Measurements from ENCODE around the gene PIK3R2. TPM values are rescaled to one million over a fixed set of nuclear protein-coding genes. Genes with fewer than 3 reads are reported as not detected.

Gene PIK3R2
- total and polyA plus RNA-seq, 2 of the 13 experiments (the other 11 are each of a cell fraction or from before 2014, with no cell fraction given): 18.6 to 25.3 TPM

DNA sequence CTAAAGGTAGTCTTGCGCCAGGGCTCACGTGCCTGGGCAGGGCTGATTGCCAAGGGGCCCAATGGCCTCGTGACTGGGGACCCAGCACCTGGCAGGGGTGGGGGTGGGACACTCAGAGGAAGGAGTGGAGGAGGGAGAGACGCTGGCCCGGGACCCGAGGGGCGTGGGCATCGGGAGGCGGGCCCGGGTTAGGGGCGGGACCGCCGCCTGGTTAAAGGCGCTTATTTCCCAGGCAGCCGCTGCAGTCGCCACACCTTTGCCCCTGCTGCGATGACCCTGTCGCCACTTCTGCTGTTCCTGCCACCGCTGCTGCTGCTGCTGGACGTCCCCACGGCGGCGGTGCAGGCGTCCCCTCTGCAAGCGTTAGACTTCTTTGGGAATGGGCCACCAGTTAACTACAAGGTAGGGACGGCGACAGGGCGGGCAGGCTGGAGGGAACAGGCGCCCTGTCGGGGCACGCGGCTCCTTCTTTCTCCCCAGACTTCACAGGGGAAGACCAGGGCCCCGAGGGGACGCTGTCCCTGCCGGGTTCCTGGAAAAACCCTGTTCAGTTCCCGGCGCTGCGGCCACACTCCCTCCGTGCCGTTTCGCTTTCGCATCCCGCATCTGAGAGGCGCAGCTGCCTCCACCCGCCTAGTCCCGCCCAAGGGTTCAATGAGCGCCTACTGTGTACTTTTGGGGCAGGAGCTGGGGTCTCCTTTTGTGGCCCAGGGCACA is 20.8 kb downstream of the PIK3R2 start, which contains the start of gene IFI30 (continued):
- TF ChIP-seq, protein P1, sequence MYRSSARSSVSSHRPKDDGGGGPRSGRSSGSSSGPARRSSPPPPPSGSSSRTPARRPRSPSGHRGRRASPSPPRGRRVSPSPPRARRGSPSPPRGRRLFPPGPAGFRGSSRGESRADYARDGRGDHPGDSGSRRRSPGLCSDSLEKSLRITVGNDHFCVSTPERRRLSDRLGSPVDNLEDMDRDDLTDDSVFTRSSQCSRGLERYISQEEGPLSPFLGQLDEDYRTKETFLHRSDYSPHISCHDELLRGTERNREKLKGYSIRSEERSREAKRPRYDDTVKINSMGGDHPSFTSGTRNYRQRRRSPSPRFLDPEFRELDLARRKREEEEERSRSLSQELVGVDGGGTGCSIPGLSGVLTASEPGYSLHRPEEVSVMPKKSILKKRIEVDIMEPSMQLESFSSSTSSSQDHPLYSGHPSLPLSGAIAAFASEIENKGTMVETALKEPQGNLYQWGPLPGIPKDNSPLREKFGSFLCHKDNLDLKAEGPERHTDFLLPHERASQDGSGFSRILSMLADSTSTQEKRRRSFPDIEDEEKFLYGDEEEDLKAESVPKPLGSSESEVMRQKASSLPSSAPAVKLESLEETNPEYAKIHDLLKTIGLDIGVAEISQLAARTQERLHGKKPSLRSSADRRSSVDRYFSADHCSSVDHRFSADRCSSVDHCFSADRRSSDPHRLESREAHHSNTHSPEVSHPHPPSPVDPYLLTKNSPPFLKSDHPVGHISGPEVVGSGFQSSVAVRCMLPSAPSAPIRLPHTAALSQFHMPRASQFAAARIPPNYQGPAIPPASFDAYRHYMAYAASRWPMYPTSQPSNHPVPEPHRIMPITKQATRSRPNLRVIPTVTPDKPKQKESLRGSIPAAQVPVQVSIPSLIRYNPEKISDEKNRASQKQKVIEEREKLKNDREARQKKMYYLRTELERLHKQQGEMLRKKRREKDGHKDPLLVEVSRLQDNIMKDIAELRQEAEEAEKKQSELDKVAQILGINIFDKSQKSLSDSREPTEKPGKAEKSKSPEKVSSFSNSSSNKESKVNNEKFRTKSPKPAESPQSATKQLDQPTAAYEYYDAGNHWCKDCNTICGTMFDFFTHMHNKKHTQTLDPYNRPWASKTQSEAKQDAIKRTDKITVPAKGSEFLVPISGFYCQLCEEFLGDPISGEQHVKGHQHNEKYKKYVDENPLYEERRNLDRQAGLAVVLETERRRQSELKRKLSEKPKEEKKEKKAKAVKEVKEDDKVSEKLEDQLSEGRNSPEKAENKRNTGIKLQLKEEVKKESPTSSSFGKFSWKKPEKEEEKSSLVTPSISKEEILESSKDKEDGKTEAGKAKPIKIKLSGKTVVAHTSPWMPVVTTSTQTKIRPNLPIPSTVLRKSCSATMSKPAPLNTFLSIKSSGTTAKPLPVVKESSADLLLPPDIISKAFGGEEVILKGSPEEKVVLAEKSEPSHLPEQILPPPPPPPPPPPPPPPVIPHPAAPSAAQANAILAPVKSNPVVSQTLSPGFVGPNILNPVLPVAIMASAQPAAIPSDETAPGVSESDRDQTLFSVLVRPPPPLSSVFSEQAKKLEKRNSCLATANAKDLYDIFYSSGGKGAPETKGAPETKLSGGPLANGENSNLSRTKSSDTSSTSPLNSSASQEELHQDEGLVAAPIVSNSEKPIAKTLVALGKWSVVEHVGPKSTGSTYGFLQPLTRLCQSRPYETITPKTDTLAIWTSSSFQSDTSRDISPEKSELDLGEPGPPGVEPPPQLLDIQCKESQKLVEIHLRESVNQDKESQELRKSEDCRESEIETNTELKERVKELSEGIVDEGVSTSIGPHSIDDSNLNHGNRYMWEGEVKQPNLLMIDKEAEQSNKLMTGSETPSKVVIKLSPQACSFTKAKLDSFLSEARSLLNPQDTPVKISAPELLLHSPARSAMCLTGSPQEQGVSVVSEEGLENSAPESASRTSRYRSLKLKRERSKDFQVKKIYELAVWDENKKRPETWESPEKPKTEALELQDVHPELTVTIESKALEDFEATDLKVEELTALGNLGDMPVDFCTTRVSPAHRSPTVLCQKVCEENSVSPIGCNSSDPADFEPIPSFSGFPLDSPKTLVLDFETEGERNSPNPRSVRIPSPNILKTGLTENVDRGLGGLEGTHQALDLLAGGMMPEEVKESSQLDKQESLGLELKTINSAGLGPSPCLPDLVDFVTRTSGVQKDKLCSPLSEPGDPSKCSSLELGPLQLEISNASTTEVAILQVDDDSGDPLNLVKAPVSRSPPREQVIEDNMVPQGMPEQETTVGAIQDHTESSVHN (CRISPR knock-in tag; IDR thresholded peaks at IDR 0.05): 0 out of 2 replicates have a peak, but pooled peaks have one; percentile 31
- TF ChIP-seq NFE2L2 (IDR thresholded peaks at IDR 0.05; ENCODE audit: low read length): no peak
- no peak for TF ChIP-seq RNF2 (conservative IDR thresholded peaks at IDR 0.05; ENCODE audit: low read depth)
- TF ChIP-seq ZNF569 (CRISPR knock-in tag; IDR thresholded peaks at IDR 0.05; ENCODE audit: borderline replicate concordance): no peak
- no peak for TF ChIP-seq SCMH1 (CRISPR knock-in tag; IDR thresholded peaks at IDR 0.05; ENCODE audit: borderline replicate concordance)
- no peak for TF ChIP-seq SOX13 (IDR thresholded peaks at IDR 0.05)
- no peak for TF ChIP-seq SOX13 (CRISPR knock-in tag; conservative IDR thresholded peaks at IDR 0.05 in 1 of 2, IDR thresholded peaks at IDR 0.05 in 1 of 2)
- TF ChIP-seq PHF20 (CRISPR knock-in tag; IDR thresholded peaks at IDR 0.05): no peak
- TF ChIP-seq WIZ (CRISPR knock-in tag; IDR thresholded peaks at IDR 0.05): no peak
- TF ChIP-seq CHD4 (IDR thresholded peaks at IDR 0.05; ENCODE audit: borderline replicate concordance, low read length): no peak
- TF ChIP-seq ZNF747 (CRISPR knock-in tag; IDR thresholded peaks at IDR 0.05; ENCODE audit: borderline replicate concordance): peak; percentile 51; the same call in 1 of the 2 replicates
- TF ChIP-seq ELF4 (CRISPR knock-in tag; IDR thresholded peaks at IDR 0.05; ENCODE audit: borderline replicate concordance): no peak
- peak; percentile 63; the same call in 1 of the 2 replicates for TF ChIP-seq ZNF12 (CRISPR knock-in tag; IDR thresholded peaks at IDR 0.05)
- no peak for TF ChIP-seq KDM1A (CRISPR knock-in tag; IDR thresholded peaks at IDR 0.05)
- TF ChIP-seq, protein P2, sequence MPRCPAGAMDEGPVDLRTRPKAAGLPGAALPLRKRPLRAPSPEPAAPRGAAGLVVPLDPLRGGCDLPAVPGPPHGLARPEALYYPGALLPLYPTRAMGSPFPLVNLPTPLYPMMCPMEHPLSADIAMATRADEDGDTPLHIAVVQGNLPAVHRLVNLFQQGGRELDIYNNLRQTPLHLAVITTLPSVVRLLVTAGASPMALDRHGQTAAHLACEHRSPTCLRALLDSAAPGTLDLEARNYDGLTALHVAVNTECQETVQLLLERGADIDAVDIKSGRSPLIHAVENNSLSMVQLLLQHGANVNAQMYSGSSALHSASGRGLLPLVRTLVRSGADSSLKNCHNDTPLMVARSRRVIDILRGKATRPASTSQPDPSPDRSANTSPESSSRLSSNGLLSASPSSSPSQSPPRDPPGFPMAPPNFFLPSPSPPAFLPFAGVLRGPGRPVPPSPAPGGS (CRISPR knock-in tag; IDR thresholded peaks at IDR 0.05): no peak
- TF ChIP-seq EZH2 (conservative IDR thresholded peaks at IDR 0.05; ENCODE audit: low read depth, low read length): no peak
- TF ChIP-seq, protein P3, sequence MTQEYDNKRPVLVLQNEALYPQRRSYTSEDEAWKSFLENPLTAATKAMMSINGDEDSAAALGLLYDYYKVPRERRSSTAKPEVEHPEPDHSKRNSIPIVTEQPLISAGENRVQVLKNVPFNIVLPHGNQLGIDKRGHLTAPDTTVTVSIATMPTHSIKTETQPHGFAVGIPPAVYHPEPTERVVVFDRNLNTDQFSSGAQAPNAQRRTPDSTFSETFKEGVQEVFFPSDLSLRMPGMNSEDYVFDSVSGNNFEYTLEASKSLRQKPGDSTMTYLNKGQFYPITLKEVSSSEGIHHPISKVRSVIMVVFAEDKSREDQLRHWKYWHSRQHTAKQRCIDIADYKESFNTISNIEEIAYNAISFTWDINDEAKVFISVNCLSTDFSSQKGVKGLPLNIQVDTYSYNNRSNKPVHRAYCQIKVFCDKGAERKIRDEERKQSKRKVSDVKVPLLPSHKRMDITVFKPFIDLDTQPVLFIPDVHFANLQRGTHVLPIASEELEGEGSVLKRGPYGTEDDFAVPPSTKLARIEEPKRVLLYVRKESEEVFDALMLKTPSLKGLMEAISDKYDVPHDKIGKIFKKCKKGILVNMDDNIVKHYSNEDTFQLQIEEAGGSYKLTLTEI (CRISPR knock-in tag; conservative IDR thresholded peaks at IDR 0.05): no peak
- TF ChIP-seq ZFX (CRISPR knock-in tag; IDR thresholded peaks at IDR 0.05; ENCODE audit: low read depth): no peak; the same call in 1 of the 2 replicates
